RWPE1 (cell line): ENCODE data around the gene SSH3.
A peak's percentile ranks its signal among the peaks of the same experiment; 100 is the strongest.

Experiments
- CTCF ChIA-PET: fragments of 350-600 bp; sonication (Branson Sonifier 250); formaldehyde crosslinking; extraction: SDS; loops from one replicate; lab custom pipeline; 2021; lab: Yijun Ruan, JAX
- POLR2A ChIA-PET: fragments of 400-600 bp; formaldehyde crosslinking; extraction: SDS; loops from one replicate; lab custom pipeline; 2020; ENCODE audit warnings: antibody characterized with exemption; ENCODE audit not compliant: low non-redundant PET; lab: Yijun Ruan, JAX
- DNase-seq: peaks from one replicate; pipeline ENCODE4 v3.0.0; 2012; ENCODE audit warnings: low spot score
- H3K27ac ChIP-seq: fragments of 450-650 bp; 2 replicates; pipeline ENCODE4 v1.5.1; 2017
- TF ChIP-seq, protein P1 (sequence below): fragments of 450-650 bp; conservative IDR thresholded peaks from 2 replicates; pipeline ENCODE4 v1.5.1; 2017; ENCODE audit warnings: low read depth, mild to moderate bottlenecking

The SSH3 gene

DNA sequence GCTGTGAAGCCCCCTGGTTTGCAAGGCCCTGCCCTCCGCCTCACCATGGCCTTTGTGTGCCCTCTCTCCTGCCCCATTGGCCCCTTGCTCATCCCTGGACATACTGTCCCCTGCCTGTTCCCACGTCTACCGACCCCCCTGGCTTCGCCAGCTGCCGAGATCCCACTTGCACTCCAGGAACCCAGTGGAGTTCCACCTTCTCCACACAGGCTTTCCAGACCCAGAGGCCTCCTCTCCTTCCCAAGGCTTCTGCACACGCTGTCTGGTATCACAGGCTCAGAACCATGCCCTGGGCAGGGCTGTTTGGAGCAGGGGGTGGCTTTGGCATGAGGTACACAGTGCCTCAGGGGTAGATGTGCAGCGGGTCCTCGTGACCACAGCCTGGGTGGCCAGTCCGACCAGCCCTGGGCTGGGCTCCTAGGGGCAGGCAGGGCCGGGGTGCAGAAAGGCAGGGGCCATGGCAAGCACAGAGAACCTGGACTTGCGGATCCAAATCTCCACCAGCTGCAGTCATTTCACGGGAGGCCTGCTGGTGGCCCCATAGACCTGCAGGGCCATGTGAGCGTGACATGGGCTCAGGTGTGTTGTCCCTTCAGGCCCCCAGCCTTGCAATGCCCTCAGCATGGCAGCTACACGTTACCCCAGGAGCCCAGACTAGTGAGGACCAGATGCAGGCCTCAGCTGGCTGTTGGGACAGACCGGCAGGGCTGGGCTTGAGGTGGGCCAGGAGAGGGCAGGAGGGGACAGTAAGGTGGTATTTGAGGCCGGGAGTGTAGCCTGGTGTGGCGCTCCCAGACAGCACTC is 27.5 kb upstream of the SSH3 start:
- POLR2A ChIA-PET = no interaction called here
- TF ChIP-seq, protein P1, sequence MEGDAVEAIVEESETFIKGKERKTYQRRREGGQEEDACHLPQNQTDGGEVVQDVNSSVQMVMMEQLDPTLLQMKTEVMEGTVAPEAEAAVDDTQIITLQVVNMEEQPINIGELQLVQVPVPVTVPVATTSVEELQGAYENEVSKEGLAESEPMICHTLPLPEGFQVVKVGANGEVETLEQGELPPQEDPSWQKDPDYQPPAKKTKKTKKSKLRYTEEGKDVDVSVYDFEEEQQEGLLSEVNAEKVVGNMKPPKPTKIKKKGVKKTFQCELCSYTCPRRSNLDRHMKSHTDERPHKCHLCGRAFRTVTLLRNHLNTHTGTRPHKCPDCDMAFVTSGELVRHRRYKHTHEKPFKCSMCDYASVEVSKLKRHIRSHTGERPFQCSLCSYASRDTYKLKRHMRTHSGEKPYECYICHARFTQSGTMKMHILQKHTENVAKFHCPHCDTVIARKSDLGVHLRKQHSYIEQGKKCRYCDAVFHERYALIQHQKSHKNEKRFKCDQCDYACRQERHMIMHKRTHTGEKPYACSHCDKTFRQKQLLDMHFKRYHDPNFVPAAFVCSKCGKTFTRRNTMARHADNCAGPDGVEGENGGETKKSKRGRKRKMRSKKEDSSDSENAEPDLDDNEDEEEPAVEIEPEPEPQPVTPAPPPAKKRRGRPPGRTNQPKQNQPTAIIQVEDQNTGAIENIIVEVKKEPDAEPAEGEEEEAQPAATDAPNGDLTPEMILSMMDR = no peak
- H3K27ac ChIP-seq = peak overlapping the region; percentile 96
- CTCF ChIA-PET = no interaction called here
- DNase-seq = no peak

DNA sequence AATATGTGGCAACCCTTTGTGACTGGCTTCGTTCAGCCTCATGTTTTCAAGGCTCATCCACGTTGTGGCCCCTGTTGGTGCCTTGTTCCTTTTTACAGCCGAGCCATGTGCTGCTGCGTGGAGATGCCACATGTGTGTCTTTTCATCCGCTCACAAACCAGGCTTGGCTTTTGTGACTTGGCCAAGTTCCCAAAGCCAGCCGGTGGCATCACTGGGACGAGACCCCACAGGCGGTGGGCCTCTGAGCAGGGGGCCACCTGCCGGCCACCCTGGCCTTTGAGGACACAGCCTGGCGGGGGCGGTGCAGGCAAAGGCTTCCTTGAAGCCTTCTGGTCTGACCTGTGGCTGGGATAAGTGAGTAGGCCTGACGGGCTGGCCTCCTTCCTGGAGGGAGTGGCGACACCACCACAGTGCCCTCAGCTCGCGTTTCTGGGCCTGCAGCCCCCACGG is 26.5 kb upstream of the SSH3 start:
- TF ChIP-seq, protein P1 = 0 out of 2 replicates have a peak, but pooled peaks have one; percentile 19
- no peak for DNase-seq
- POLR2A ChIA-PET = interaction anchor here (1.3 to 1.6 kb wide), 2 partner anchors 26 to 40 kb away, joined by 4 to 5 read pairs; partner anchors contain the start of gene SSH3
- CTCF ChIA-PET = interaction anchor here (1.3 kb wide), 1 partner anchor 41 kb away, joined by 7 read pairs; no protein-coding TSS in a partner anchor
- H3K27ac ChIP-seq = peak overlapping the region; percentile 96

- CTCF ChIA-PET = interaction anchor here (1.3 kb wide), 1 partner anchor 40 kb away, joined by 7 read pairs; no protein-coding TSS in a partner anchor
- POLR2A ChIA-PET = interaction anchor here (0.8 to 1.6 kb wide), 3 partner anchors 11 to 40 kb away, joined by 3 to 5 read pairs (median 4); partner anchors contain the start of gene SSH3
Measured at GRCh38 chr11:67277231-67277961, 25.9 kb upstream of the SSH3 start.

DNA sequence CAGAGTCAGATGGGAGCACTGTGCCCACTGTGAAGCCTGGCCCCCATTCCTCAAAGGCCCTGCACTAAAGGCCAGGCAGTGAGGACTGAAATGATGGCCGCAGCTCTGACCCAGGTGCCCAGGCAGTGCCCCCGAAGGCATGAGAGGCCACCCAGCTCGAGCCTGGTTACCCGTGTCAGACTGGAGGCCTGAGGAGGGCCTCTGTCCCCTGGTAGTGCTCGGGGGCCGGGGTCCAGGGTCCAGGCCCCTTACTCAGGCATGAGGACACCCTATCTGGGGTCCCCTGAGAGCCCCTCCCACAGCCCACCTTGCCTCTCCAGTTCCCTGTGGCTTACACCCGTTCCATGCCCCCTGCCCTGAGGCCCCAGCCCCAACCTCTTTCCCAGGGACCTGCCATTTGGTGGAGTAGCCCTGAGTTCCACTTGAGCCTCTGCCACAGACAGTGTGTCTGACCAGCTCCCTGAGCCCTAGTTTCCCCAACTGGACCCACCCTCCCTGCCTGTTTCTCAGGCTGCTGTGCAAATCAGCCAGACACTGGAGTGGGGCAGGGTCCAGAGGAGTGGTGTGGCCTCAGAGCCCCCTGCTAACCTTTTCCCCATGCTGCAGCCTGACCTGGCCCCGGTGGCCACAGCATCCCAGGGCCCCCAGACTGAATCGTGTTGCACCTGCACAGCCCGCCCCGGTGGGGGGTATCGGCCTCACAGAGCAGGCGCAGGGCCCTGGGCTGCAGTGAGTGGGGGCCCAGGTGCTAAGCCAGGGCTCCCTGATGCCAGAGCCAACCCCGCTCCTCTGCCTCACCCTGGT is 25.0 kb upstream of the SSH3 start:
- POLR2A ChIA-PET = interaction anchor here (1.3 to 1.6 kb wide), 2 partner anchors 25 to 39 kb away, joined by 4 to 5 read pairs; partner anchors contain the start of gene SSH3
- H3K27ac ChIP-seq = peak overlapping the region; percentile 96
- CTCF ChIA-PET = interaction anchor here (1.3 kb wide), 1 partner anchor 39 kb away, joined by 7 read pairs; no protein-coding TSS in a partner anchor
- DNase-seq = no peak
- TF ChIP-seq, protein P1 = no peak

More at GRCh38 chr11:67277231-67277961, 25.9 kb upstream of the SSH3 start:
- TF ChIP-seq, protein P1 = no peak
- peak overlapping the region; percentile 96 for H3K27ac ChIP-seq
- no peak for DNase-seq

- peak overlapping the region; percentile 96 for H3K27ac ChIP-seq
- TF ChIP-seq, protein P1 = no peak
- DNase-seq = no peak
- CTCF ChIA-PET = no interaction called here
- POLR2A ChIA-PET = no interaction called here
Measured at GRCh38 chr11:67278939-67279588, 24.3 kb upstream of the SSH3 start.
